ENCODE results near the gene TSPAN9. TPM values are rescaled to one million over a fixed set of nuclear protein-coding genes. Genes with fewer than 3 reads are reported as not detected.

TSPAN9 gene
- total and polyA plus RNA-seq, 4 donors, result 7.1 to 50.6 (median 35.5) TPM

DNA sequence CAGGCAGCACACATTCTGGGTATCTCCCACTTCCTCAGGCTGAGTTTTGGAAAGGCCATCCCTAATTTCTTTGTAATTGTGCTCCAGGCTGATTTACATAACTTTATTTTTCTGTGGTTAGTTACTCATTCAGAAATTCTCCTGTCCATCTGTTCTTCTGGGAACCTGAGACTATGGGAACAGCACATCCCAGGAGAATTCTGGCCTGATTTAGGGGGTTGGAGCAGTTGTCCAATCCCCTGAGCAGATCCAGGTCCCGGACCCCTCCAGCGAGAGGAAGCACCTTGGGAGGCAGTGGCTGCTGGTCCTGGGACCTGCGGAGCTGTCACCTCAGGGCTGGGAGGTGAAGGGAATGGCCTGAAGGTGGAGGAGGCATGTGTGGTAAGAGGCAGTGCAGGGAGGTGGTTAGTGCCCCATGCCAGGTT lies 40.4 kb downstream of the TSPAN9 start:
- DNase-seq, result no peak
- Histone ChIP-seq H3K9me3 (ENCODE audit: control insufficient read depth, low read length) (no peaks in the 10 kb centered on the region), H3K4me3 (ENCODE audit: low read length in 2 of 2) (no peak overlapping the region), H3K27ac (ENCODE audit: low read depth in 1 of 2, low read length in 2 of 2) (no peak overlapping the region), H3K4me1 (ENCODE audit: control insufficient read depth in 1 of 2, insufficient read depth in 2 of 2, low read length in 2 of 2) (no peaks in the 10 kb centered on the region), H3K27me3 (ENCODE audit: control insufficient read depth in 1 of 2, insufficient read depth in 2 of 2, low read length in 1 of 2) (no peaks in the 10 kb centered on the region), H3K36me3 (ENCODE audit: control insufficient read depth in 1 of 2, insufficient read depth in 2 of 2, low read length in 1 of 2) (no peaks in the 10 kb centered on the region)
- ATAC-seq (ENCODE audit: low FRiP score), result no peak
- intact Hi-C loops (cut with DNase I), result no loop called here
- WGBS, 2 donors, result 83 to 89% methylated on average over 3 of the region's 3 CpGs

DNA sequence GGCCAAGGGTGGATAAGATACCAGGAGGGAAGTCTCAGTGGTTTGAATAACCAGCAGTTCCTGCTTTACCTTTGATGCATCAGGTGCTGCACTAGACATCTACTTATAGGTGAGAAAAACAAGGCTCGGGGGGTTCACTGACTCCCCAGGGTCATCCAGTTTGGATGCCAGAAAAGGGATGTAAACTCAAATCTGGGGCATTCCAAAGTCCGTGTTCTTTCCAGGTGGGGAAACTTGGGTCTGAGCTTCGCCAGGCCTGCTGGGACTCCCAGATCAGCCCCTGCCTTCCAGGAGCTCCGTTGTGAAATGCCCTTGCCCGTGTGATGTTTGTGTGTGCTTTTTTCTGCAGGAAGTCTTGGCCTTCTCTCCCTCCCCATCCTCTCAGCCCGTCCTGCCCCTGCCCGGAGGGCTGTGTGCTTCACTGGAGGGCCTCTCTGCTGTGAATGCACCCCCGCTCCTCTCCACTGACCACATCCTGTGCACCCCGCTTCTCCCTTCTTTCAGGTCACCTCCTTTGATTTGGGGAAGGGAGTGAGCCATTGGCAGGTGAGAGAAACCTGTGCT lies 42.1 kb downstream of the TSPAN9 start:
- Histone ChIP-seq H3K4me3 (ENCODE audit: low read length in 2 of 2) (no peak overlapping the region), H3K4me1 (ENCODE audit: control insufficient read depth in 1 of 2, insufficient read depth in 2 of 2, low read length in 2 of 2) (no peaks in the 10 kb centered on the region), H3K9me3 (ENCODE audit: control insufficient read depth, low read length) (no peaks in the 10 kb centered on the region), H3K36me3 (ENCODE audit: control insufficient read depth in 1 of 2, insufficient read depth in 2 of 2, low read length in 1 of 2) (no peaks in the 10 kb centered on the region), H3K27ac (ENCODE audit: low read depth in 1 of 2, low read length in 2 of 2) (peak overlapping the region; percentile 32 to 95), H3K27me3 (ENCODE audit: control insufficient read depth in 1 of 2, insufficient read depth in 2 of 2, low read length in 1 of 2) (no peaks in the 10 kb centered on the region)
- intact Hi-C loops (cut with DNase I), result no loop called here
- 31 to 39% methylated on average over 9 of the region's 9 CpGs for WGBS, 2 donors
- DNase-seq (no peak), ATAC-seq (ENCODE audit: low FRiP score) (no peak)

DNA sequence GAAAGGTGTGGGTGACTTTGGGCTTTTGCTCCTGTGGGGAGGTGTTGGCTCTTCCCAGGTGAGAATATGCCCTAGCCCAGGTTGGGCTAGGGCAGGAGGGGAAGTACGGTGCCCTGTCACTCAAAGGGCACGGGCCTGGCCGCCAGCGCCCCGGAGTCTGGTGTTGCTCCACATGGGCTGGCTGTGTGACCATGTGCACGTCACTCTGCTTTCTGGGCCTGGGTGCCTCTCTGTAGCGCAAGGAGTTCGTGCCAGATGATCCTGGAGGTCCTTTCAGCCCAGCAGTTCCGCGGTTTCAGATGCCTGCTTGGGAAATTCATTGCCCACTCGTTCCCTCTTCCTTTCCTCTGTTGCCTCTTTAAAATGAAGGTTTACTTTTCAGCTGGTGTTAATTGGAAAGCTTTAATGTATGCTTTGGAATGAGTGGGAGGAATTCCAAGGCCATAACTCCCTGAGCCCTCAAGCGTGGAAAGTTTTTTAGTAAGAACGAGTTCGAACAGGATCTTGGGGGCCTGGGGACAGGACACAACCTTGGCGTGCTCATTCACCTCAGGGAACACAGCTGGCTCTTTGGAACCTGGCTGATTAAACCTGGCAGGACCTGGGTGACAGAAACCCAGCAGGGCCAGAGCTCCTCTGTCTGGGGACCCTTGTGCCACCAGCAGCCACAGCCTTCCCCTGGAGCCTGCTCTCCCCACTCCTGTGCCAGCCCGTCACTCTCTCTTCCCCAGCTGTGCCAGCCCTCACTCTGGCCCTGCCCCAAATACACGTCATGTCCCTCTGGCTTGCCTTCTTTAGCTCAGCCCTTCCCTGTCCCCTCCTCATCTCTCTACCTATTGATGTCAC lies 42.8 kb downstream of the TSPAN9 start:
- Histone ChIP-seq H3K4me1 (ENCODE audit: control insufficient read depth in 1 of 2, insufficient read depth in 2 of 2, low read length in 2 of 2) (no peaks in the 10 kb centered on the region), H3K36me3 (ENCODE audit: control insufficient read depth in 1 of 2, insufficient read depth in 2 of 2, low read length in 1 of 2) (no peaks in the 10 kb centered on the region), H3K27me3 (ENCODE audit: control insufficient read depth in 1 of 2, insufficient read depth in 2 of 2, low read length in 1 of 2) (no peaks in the 10 kb centered on the region), H3K4me3 (ENCODE audit: low read length in 2 of 2) (no peak overlapping the region), H3K27ac (ENCODE audit: low read depth in 1 of 2, low read length in 2 of 2) (peak overlapping the region; percentile 32 to 95), H3K9me3 (ENCODE audit: control insufficient read depth, low read length) (no peaks in the 10 kb centered on the region)
- WGBS, 2 donors, result 3 to 4% methylated on average over 17 of the region's 17 CpGs
- intact Hi-C loops (cut with DNase I), result loop anchor here (5.0 kb wide), 1 partner anchor 43 kb away; the partner anchor contains the start of gene TSPAN9 (in 2 of the 2)
- DNase-seq, result peak; percentile 64 to 92
- peak; percentile 60 for ATAC-seq (ENCODE audit: low FRiP score)

DNA sequence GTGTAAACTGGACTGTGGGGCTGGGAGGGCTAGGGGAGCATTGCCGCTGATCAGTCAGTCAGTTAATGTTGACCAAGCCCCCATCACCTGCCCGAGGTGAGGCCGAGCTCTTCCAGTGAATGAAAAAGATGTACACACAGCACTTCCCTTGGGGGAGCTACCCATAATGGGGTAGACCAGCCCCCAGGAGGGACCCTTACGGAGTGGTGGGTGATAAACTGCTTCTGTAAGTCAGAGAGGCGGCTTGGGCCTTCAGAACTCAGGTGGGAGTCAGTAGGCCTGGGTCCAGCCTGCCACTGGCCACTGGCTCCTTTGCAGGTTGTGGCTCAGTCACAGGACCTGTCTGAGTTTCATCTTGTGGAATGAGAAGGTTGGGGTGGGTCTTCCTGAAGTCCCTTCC lies 43.5 kb downstream of the TSPAN9 start:
- 88% methylated on average over 5 of the region's 5 CpGs for WGBS, 2 donors
- DNase-seq (no peak), ATAC-seq (ENCODE audit: low FRiP score) (no peak)
- Histone ChIP-seq H3K27ac (ENCODE audit: low read depth in 1 of 2, low read length in 2 of 2) (peak overlapping the region; percentile 23 to 95), H3K36me3 (ENCODE audit: control insufficient read depth in 1 of 2, insufficient read depth in 2 of 2, low read length in 1 of 2) (no peaks in the 10 kb centered on the region), H3K4me1 (ENCODE audit: control insufficient read depth in 1 of 2, insufficient read depth in 2 of 2, low read length in 2 of 2) (no peaks in the 10 kb centered on the region), H3K9me3 (ENCODE audit: control insufficient read depth, low read length) (no peaks in the 10 kb centered on the region), H3K27me3 (ENCODE audit: control insufficient read depth in 1 of 2, insufficient read depth in 2 of 2, low read length in 1 of 2) (no peaks in the 10 kb centered on the region), H3K4me3 (ENCODE audit: low read length in 2 of 2) (no peak overlapping the region)
- intact Hi-C loops (cut with DNase I), result loop anchor here (5.0 kb wide), 1 partner anchor 43 kb away; the partner anchor contains the start of gene TSPAN9 (in 2 of the 2)

DNA sequence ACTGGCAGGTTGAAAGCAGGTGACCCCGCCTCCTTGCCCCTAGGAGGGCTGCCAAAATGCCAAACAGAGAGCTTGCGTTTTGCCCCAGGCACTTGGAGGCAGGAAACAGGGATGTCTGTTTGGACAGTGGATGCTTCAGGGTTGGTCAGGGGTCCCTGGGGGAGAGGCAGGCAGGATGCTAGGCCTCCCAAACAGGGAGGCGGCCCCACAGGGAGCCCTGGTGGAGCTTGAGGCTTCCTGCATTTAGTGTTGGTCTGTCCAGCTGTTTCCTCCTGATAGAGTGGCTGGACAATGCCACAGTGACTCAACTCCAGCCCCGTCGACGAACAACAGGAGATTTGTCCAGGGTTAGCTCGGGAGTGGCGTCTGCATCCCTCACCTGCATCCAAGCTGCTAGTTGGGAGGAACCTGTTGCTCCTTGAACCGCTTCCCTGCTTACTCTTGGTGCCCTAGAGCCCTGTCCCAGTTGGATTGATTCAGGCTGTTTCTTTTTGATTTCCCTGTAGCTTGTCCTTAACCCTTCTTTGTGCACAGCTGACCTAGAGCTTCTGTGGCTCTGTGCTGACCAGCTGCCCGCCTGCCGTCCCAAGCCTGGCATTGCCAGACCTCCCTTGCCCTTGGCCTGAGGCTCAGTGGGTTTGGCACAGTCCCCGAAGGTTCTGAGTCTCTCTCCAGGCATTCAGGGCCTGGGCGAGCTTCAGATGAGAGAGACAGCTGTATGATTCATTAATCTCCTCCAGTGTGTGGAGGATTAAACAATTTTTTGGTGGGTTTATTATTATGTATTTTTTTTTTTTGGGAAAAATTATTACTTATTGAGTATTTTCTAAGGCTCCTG lies 45.9 kb downstream of the TSPAN9 start:
- H3K27me3 ChIP-seq (ENCODE audit: control insufficient read depth in 1 of 2, insufficient read depth in 2 of 2, low read length in 1 of 2), result no peaks in the 10 kb centered on the region
- H3K4me1 ChIP-seq (ENCODE audit: control insufficient read depth in 1 of 2, insufficient read depth in 2 of 2, low read length in 2 of 2), result no peaks in the 10 kb centered on the region
- no peak overlapping the region for H3K4me3 ChIP-seq (ENCODE audit: low read length in 2 of 2)
- H3K36me3 ChIP-seq (ENCODE audit: control insufficient read depth in 1 of 2, insufficient read depth in 2 of 2, low read length in 1 of 2), result no peaks in the 10 kb centered on the region
- peak; percentile 79 to 91 for DNase-seq
- WGBS, 2 donors, result 21 to 24% methylated on average over 13 of the region's 13 CpGs
- H3K9me3 ChIP-seq (ENCODE audit: control insufficient read depth, low read length), result no peaks in the 10 kb centered on the region
- peak; percentile 51 for ATAC-seq (ENCODE audit: low FRiP score)
- H3K27ac ChIP-seq (ENCODE audit: low read depth in 1 of 2, low read length in 2 of 2), result peak overlapping the region in 1 of 2 donors; percentile 32
- intact Hi-C loops (cut with DNase I), result loop anchor here (5.0 kb wide), 1 partner anchor 46 kb away; the partner anchor contains the start of gene TSPAN9 (in 2 of the 2)

DNA sequence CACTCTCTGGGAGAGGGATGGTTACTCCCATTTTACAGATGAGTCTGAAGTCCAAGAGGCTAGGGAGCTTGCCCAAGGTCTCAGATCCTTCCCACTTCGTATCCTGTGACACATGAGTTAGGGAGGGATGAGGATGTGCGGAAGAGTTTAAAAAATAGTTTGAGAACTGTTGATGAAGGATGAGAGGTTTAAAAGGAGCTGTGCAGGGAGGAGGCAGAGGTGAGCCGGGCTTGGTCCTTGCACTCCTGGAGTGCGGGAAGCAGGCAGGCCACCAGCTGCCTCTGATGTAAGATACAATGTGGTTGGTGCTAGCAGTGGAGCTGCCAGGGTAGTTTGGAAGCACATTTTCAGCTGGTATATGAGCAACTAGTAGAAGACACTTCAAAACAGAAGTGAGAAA lies 46.5 kb downstream of the TSPAN9 start:
- Histone ChIP-seq H3K27me3 (ENCODE audit: control insufficient read depth in 1 of 2, insufficient read depth in 2 of 2, low read length in 1 of 2) (no peaks in the 10 kb centered on the region), H3K9me3 (ENCODE audit: control insufficient read depth, low read length) (no peaks in the 10 kb centered on the region), H3K36me3 (ENCODE audit: control insufficient read depth in 1 of 2, insufficient read depth in 2 of 2, low read length in 1 of 2) (no peaks in the 10 kb centered on the region), H3K4me3 (ENCODE audit: low read length in 2 of 2) (no peak overlapping the region), H3K4me1 (ENCODE audit: control insufficient read depth in 1 of 2, insufficient read depth in 2 of 2, low read length in 2 of 2) (no peaks in the 10 kb centered on the region), H3K27ac (ENCODE audit: low read depth in 1 of 2, low read length in 2 of 2) (no peak overlapping the region)
- DNase-seq (peak in 1 of 2 donors; percentile 41), ATAC-seq (ENCODE audit: low FRiP score) (no peak)
- WGBS, 2 donors, result 61 to 63% methylated on average over 4 of the region's 4 CpGs
- intact Hi-C loops (cut with DNase I), result loop anchor here (5.0 kb wide), 1 partner anchor 46 kb away; the partner anchor contains the start of gene TSPAN9 (in 2 of the 2)

DNA sequence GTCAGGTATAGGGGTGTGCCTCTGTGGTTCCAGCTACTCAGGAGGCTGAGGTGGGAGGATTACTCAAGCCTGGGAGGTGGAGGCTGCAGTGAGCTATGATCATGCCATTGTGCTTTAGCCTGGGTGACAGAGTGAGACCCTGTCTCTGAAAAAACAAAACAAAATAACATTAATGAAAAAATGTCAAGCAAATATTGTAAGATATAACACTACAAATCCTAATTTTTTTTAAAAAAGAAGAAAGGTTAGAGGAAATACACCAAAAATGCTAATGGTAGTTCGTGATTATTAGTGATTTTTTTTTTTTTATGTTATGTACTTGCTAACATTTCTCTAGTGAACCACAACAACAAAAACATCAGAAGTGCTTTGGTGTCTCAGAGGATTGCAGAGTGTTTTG lies 47.7 kb downstream of the TSPAN9 start:
- H3K27me3 ChIP-seq (ENCODE audit: control insufficient read depth in 1 of 2, insufficient read depth in 2 of 2, low read length in 1 of 2), result no peaks in the 10 kb centered on the region
- WGBS, 2 donors, result 93 to 100% methylated on average over 1 of the region's 1 CpG
- H3K4me1 ChIP-seq (ENCODE audit: control insufficient read depth in 1 of 2, insufficient read depth in 2 of 2, low read length in 2 of 2), result no peaks in the 10 kb centered on the region
- intact Hi-C loops (cut with DNase I), result loop anchor here (5.0 kb wide), 1 partner anchor 48 kb away; the partner anchor contains the start of gene TSPAN9 (in 2 of the 2)
- H3K4me3 ChIP-seq (ENCODE audit: low read length in 2 of 2), result no peak overlapping the region
- H3K27ac ChIP-seq (ENCODE audit: low read depth in 1 of 2, low read length in 2 of 2), result no peak overlapping the region
- DNase-seq, result no peak
- no peaks in the 10 kb centered on the region for H3K9me3 ChIP-seq (ENCODE audit: control insufficient read depth, low read length)
- H3K36me3 ChIP-seq (ENCODE audit: control insufficient read depth in 1 of 2, insufficient read depth in 2 of 2, low read length in 1 of 2), result no peaks in the 10 kb centered on the region
- ATAC-seq (ENCODE audit: low FRiP score), result no peak

DNA sequence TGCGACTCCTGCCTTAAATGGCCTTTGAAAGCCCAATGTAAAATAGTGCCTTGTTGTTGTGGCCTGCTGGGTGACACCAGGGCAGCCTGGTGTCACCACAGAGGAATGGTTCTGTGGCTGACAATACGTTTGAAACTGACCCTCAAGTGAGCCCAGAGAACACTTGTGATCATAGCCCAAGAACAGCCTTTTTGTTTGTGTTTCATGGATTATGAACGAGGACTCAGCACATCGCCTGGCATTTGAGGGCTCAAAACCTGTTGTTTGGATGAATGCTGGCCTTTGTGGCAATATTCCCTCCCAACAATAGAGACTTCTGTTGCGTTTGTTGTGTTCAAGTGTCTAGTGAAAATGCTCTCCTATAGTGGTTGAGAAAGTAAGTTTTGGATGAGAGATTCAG lies 48.5 kb downstream of the TSPAN9 start:
- Histone ChIP-seq H3K36me3 (ENCODE audit: control insufficient read depth in 1 of 2, insufficient read depth in 2 of 2, low read length in 1 of 2) (no peaks in the 10 kb centered on the region), H3K4me3 (ENCODE audit: low read length in 2 of 2) (no peak overlapping the region), H3K9me3 (ENCODE audit: control insufficient read depth, low read length) (no peaks in the 10 kb centered on the region), H3K27ac (ENCODE audit: low read depth in 1 of 2, low read length in 2 of 2) (no peak overlapping the region), H3K27me3 (ENCODE audit: control insufficient read depth in 1 of 2, insufficient read depth in 2 of 2, low read length in 1 of 2) (no peaks in the 10 kb centered on the region), H3K4me1 (ENCODE audit: control insufficient read depth in 1 of 2, insufficient read depth in 2 of 2, low read length in 2 of 2) (no peaks in the 10 kb centered on the region)
- ATAC-seq (ENCODE audit: low FRiP score), result no peak
- intact Hi-C loops (cut with DNase I), result no loop called here
- DNase-seq, result no peak
- 95 to 97% methylated on average over 5 of the region's 5 CpGs for WGBS, 2 donors

Measured in aorta (tissue), 5 donors.